Amniotic epithelial cell (primary cell): ENCODE measurements around the gene DAO.

ENCODE experiments used
- DNase-seq: peaks from one replicate; pipeline ENCODE4 v3.0.0-alpha.2; 2010; ENCODE audit warnings: low read depth

DAO gene

DNA sequence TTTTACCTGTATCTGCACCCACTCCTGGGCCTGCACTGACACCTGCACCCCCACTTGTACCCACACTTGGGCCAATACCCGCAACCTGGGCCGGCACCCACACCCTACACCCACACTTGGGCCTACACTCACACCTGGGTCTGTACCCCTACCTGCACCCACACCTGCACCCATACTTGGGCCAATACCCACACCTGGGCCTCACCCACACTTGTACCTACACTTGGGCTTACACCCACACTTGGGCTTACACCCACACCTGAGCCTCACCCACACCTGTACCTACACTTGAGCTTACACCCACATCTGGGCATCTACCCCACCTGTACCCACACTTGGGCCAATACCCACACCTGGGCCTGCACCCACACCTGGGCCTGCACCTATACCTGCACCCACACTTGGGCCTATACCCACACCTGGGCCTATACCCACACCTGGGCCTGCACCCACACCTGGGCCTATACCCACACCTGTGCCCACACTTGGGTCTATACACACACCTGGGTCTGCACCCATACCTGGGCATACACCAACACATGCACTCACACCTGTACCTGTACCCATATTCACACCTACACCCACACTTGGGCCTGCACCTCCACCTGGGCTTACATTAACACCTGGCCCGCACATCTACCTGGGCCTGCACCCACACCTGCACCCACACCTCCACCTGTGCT is 39.2 kb downstream of the DAO start:
- DNase-seq, result no peak

DNA sequence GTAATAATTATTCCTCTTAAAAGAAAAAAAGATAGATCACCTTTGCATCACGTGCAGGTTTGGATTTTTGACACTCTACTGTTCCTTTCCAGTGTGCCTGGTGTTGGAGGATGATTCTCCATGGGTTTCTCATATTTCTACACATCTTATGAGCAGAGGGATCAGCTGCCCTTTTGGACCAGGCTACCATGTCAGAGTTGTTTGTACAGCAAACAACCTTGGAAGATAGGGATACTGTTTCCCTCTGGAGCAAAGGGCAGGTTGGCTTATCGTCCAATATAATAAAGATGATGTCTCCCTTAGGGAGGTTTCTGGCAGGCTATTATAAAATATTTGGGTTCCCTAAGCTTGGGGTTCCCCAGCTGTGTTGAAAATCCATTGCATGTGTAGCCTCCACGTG is 42.1 kb downstream of the DAO start:
- no peak for DNase-seq

DNA sequence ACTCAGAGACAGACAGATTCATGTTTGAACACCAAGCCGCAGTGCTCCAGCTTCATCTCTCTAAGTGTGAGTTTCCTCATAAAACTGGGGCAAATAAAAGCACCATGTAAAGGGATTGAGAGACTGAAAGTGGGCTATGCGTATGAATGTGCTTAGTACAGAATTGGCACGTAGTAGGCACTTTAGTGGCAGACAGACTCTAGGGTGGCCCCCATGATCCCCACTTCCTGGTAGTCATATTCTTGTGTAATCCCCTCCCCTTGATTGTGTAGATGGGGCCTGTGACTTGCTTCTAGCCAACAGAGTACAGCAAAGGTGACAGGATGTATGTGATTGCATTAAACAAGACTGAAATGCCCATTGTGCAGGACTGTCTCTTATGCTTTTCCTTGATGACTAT is 43.0 kb downstream of the DAO start:
- no peak for DNase-seq

DNA sequence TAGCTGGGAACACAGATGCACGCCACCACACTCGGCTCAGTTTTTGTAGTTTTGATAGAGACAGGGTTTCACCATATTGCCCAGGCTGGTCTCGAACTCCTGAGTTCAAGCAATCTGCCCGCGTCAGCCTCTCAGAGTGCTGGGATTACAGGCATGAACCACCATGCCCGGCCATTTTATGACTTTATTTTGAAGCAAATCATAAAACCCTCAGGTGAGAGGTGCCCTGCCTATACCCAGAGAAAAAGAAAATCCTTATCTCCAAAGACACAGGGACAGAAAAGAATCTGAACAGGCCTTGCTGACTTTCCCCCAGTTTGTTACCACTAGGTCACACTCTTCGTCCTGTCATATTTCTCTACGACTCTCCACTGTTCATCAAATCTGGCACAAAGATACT is 48.8 kb downstream of the DAO start:
- no peak for DNase-seq

DNA sequence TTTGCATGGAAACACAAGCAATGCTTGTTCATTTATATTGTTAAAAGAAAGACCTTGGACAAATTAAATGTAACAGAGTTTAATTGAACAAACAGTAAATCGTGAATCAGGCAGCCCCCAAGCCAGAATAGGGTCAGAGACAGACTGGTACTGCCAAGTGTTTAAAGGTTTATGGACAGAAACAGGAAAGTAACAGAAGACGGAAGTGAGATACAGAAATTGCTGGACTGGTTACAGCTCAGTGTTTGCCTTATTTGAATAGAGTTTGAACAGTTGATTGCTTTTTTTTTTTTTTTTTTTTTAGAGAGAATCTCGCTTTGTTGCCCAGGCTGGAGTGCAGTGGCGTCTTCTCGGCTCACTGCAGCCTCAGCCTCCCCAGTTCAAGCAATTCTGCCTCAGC is 50.3 kb downstream of the DAO start:
- DNase-seq, result no peak

DNA sequence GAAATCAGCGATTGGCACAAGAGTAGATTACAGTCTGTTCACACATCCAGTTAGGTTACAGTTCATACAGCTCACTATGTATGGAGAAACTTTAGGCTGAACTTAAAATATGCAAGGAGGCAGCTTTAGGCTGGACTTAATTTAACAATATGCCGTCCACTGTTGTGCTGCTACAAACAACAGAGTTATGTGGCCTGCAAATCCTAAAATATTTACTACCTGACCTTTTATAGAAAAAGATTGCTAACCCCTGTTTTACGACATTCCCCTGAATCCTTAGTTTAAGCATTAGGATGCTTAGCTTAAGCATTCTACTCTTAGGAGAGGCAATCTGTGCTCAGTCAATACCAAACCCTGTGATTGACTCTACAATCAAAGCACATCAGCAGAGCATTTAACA is 50.9 kb downstream of the DAO start:
- DNase-seq, result no peak

DNA sequence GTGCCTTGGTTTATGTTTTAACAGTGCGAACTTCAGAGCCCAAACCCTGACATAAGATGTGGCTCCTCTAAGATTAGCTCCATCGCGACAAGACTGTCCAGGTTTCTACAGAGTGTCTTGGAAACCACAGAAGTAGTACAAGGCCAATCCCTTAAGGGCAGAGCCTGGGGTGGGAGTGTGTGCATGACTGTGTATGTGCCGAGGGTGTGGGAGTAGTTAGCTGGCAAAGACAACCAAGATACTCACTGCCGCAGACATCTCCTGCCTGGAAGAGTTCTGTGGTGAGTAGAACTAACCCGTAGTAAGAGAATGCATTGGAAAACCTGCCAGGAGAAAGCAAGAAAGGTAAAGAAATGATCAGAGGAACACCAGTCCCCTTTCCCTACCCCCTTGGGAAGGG is 54.1 kb downstream of the DAO start:
- peak; percentile 19 for DNase-seq

DNA sequence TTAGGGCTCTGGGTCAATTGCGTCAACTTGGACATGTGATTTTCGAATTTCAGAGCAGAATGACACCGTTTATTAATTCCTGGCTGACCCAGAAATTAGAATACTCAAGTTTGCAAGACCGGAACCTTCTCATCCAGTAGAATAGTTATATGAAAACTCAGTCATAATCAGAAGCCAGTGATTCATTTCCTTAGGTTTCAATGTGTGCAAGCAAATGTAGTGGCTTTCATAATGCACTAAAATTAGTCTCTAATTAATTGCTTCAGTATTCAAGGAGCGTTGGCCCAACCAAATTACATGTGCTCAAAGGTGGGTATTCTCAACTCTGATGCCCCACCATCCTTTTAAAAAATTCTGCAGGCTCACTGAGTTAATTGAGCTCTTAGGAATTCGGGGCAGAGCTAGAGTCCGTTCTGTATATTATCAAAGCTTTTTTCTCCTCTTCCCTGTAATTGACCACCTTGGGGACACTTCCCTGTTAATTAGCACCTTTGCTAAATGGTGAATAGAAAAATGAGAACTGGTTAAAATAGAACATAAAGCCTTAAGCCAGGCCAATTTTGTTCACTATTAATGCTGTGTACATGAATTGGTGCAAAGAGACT is 55.4 kb downstream of the DAO start:
- DNase-seq, result no peak

DNA sequence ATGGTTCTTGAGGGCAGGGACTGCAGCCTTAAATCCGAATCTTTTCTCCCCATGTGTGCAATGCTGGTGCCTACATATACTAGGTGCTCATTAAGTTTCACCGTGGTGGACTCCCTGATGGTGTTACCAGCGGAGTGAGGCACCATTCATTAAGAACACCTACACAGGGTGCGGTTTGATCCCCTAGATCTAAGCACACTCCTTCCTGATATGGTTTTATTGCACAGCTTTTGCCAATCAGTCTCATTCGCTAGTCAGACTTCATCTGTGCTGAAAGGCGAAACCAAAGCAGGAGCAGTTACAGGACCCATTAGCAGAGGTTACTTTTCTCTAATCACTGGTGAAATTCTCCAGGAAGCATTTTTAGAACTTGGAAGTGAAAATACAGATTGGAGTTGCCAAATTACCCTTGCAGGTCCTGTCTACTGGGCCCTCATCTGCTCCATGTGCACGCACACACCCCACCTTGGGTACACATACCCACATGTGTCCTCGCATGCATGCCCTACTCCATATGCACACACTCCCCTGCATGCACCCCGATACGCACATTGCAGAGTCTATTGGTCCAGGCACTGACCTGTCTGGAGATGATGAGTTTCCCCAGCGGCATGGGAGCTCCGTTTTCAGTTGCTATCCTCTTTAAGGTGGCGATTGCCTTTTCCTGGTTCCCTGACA is 58.5 kb downstream of the DAO start:
- no peak for DNase-seq

DNA sequence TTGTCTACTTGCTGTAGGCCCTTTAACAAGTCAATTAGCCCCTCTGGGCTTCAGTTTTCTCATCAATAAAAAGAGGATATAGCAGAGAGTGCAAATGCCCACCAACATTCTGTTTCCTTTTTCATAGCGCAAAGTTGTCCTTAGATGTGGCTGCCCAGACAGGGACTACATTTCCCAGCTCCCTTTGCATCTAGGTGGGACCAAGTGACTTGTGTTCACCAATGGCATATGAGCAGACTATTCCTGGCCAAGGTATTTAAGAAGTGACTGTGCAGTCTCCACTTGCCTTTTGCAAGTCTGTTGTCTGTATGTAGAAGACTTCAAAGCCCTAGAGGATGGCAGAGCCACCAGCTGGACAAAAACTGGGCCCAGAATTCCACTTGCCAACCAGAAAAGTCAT is 59.7 kb downstream of the DAO start:
- DNase-seq, result peak; percentile 16

DNA sequence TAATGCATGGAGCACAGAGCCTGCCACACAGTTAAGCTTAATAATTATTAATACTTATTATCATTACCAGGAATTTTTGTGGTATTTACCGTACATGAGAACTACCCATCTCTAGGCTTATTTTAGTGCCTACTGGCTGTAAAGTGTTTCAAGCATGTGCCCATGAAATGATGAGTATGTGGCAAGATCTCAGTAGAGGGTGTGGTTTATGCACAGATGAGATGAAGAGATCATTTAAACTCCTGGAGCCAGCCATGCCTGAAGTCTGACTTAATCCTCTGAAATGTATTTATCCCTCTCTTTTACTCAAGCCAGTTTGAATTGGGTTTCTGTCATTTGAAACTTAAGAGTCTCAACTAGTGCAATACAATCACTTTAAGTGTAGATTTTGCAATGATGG is 60.2 kb downstream of the DAO start:
- no peak for DNase-seq

DNA sequence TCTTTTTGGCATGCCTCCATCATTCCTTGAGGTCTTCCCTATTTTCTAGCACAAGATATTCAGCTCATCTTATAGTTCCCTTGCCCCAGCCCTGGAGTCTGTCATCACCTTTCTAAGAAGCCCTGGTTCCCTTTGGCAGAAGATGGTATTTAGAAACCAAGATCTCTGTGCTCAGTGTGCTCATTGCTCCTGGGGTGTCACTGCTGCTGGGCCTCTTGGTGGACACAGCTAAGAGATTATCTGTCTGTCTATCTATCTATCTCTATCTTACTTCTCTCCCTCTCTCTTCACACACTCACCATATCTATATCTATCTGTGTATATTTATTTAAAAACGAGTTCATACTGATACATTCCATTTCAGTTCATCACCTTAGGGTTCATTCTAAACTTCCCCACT is 67.2 kb downstream of the DAO start:
- no peak for DNase-seq

DNA sequence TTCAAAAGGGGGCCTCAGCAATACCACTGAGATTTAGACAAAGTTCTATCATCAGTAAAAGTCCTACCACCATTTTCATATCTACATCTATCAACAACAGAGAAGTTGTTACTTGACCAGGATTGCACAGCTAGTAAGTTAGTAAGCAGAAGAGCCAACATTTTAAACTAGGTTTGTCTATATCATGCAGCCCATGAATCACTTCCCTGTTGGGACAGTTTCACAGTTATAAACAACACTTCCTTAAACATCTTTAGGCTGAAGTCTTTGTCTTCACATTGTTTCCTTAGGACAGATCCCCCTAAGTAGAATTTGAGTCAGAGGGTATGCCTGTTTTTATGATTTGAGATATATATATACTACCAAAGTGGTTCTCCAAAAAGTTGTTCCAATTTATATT is 68.5 kb downstream of the DAO start:
- no peak for DNase-seq

DNA sequence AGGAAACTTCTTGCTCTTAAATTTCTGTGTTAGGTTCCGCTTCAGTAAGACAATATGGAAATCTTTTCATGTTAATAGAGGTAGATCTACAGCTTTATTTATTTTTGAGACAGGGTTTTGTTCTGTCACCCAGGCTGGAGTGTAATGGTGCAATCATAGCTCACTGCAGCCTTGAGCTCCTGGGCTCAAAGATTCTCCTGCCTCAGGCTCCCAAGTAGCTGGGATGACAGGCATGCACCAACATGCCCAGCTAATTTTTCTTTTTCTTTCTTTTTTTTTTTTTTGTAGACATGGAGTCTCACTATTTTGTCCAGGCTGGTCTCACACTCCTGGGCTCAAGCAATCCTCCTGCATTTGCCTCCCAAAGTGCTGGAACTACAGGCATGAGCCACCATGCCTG is 70.1 kb downstream of the DAO start:
- DNase-seq, result no peak
